OCI-M2 (cell line): ENCODE data around the gene ITLN2.
"Not testable (repeated sequence)": the region's sequence is repeated elsewhere in the genome, so short reads cannot be mapped to it uniquely, and the experiment has no call there.

Experiments used
- DNase-seq: peaks from one replicate; lab custom pipeline; 2025; ENCODE audit not compliant: unreplicated experiment; lab: John Stamatoyannopoulos, UW

The ITLN2 gene

GRCh38 chr1:160956966-160957365, 2.4 kb upstream of the ITLN2 start:
- DNase-seq, result no peak

GRCh38 chr1:160953030-160953429, 1.6 kb downstream of the ITLN2 start:
- DNase-seq, result no peak

GRCh38 chr1:160952129-160952510, 2.5 kb downstream of the ITLN2 start:
- no peak for DNase-seq

GRCh38 chr1:160951443-160952128, 3.0 kb downstream of the ITLN2 start:
- no peak for DNase-seq

GRCh38 chr1:160950657-160951056, 4.0 kb downstream of the ITLN2 start:
- no peak for DNase-seq

- DNase-seq, result no peak
These were observed 4.7 kb downstream of the ITLN2 start for GRCh38 chr1:160949881-160950280.

GRCh38 chr1:160949216-160949880, 5.3 kb downstream of the ITLN2 start:
- DNase-seq, result not testable (repeated sequence)

GRCh38 chr1:160947174-160947759, 7.3 kb downstream of the ITLN2 start:
- DNase-seq, result not testable (repeated sequence)

GRCh38 chr1:160945881-160946280, 8.7 kb downstream of the ITLN2 start:
- not testable (repeated sequence) for DNase-seq

GRCh38 chr1:160945079-160945478, 9.5 kb downstream of the ITLN2 start:
- no peak for DNase-seq

- no peak for DNase-seq
These were observed 11.7 kb downstream of the ITLN2 start for GRCh38 chr1:160942926-160943325.

GRCh38 chr1:160936666-160937065, 17.9 kb downstream of the ITLN2 start:
- DNase-seq, result not testable (repeated sequence)

GRCh38 chr1:160935527-160936258, 18.9 kb downstream of the ITLN2 start:
- no peak for DNase-seq

- DNase-seq, result not testable (repeated sequence)
These were observed 21.3 kb downstream of the ITLN2 start for GRCh38 chr1:160933305-160933704.

GRCh38 chr1:160925652-160926244, 28.9 kb downstream of the ITLN2 start:
- DNase-seq, result no peak

GRCh38 chr1:160924791-160925651, 29.6 kb downstream of the ITLN2 start:
- no peak for DNase-seq

GRCh38 chr1:160916666-160917065, 37.9 kb downstream of the ITLN2 start:
- no peak for DNase-seq

GRCh38 chr1:160913229-160913628, 41.4 kb downstream of the ITLN2 start:
- not testable (repeated sequence) for DNase-seq

- DNase-seq, result no peak
These were observed 42.7 kb downstream of the ITLN2 start for GRCh38 chr1:160911925-160912324.

- DNase-seq, result no peak
These were observed 43.2 kb downstream of the ITLN2 start for GRCh38 chr1:160911441-160911840.
